Middle frontal gyrus (tissue), 1 donor: ENCODE results near the gene ELP5.
A peak's percentile ranks its signal among the peaks of the same experiment; 100 is the strongest.
"Not testable (repeated sequence)": the region's sequence is repeated elsewhere in the genome, so short reads cannot be mapped to it uniquely, and the experiment has no call there.

ENCODE experiments used
- DNase-seq: peaks from one replicate; pipeline ENCODE4 v3.0.0-alpha.2; 2015; ENCODE audit warnings: low spot score; ENCODE audit errors: extremely low spot score

The ELP5 gene

DNA sequence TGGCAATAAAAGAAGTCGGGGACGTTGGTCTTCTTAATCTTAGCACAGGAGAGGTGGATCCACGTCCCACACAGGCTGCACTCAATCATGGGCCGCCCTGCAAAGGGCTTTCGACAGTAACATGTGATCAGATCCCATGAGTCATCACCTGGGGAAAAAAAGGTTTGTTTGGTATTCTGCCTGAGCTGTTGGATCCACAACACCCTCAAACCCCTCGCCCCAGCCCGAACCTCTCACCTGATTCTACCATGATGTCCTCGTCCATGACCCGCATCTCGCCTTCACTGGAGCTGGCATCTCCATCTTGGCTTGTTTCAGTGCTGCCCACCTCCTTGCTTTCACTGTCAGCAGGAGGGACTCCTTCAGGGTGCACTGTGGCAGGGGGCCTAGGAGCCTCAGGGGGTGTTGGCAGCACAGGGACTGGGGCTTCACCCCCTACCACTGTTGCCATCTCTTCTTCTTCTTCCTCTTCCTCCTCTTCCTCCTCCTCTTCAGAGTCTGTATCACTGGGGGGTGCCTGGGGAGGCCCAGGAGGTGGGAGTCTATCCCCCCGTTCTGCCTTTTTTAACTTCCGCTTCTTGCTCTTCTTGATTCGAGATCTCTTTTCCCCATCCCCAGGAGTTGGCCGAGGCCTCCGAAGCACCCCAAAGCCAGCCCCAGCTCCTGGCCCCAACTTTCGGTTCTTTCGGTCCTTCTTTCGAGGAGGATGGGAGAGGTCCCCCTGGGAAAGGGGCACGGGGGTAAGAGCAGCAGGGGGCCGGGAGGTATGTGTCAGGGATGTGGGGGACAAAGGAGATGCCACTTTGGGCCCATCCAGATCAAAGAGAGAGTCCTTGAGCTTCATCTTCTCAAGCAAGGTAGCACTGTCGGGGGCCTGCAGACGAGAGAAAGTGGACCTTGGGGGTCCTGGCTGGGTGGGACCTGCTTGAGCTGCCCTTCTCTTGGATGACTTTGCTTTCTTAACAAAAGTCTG is 16.0 kb upstream of the ELP5 start:
- DNase-seq: no peak

DNA sequence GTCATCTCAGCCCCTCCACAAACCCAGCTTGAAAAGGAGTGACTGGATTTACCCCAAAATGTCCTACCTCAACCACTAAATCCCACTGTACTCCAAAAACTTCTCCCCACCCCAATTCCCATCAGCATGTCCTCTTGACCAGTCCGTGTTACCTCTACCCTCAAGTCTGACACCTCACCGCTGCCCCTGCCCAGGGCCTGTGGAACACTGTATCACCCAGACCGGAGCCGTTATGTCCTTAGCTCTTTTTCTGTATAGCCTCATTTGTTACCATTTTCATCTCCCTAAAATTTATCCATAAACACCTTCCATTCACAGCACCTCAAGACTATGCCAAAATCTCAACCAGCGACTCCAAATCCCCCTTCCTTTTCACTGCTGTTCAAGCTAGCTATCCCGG is 15.2 kb upstream of the ELP5 start:
- DNase-seq: no peak

DNA sequence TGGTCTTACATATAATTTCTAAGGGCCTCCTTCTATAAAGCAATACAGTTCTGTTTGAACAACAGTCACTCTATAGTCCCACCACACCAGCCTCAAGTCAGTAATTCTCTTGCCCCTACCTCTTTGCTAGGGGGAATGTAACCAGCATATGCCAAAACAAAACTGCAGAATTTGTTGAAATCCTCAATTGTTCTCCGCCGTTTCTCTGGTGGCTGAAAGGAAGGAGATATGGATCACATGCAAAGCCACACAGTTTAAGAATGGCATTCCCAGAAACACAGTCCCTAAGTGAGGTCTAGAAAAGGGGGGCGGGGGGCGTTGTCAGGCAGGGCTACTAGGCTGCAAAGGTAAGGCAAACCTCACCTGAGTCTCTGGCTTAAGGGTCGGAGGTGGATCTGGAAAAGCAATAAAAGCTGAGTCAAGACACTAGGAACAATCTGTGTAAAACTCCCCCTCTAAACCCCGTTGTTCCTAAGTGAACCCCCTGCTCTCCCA is 14.7 kb upstream of the ELP5 start:
- no peak for DNase-seq

DNA sequence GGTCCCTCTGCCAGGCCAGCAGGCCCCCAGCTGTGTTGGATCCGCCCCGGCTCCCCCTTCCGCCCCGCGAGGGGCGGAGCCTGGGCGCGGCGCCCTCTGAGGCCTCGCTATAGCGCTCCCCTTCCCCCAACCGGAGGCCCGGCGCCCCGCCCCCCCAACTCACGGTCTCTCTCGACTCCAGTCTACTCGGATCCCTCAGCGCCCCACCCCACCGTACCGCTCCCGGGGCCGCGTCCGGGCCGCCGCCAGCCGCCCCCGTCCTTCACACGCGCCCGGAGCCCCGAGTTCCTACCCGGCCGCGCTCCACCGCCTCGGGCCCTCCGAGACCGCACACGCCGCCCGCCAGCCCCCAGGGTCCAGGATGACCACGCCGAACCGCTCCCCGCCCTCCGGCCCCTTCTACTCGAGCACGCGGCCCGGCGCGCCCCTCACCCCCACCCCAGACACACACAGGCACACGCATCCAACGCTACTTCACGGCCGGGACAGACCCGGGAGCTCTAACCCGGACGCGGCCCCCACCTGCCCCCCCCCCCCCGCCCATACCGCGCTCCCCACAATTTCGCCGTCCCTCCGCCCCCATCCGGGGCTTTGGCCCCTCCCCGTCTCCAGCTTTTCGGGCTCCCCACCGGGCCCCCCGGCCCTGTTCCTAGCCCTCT is 14.1 kb upstream of the ELP5 start:
- no peak for DNase-seq

DNA sequence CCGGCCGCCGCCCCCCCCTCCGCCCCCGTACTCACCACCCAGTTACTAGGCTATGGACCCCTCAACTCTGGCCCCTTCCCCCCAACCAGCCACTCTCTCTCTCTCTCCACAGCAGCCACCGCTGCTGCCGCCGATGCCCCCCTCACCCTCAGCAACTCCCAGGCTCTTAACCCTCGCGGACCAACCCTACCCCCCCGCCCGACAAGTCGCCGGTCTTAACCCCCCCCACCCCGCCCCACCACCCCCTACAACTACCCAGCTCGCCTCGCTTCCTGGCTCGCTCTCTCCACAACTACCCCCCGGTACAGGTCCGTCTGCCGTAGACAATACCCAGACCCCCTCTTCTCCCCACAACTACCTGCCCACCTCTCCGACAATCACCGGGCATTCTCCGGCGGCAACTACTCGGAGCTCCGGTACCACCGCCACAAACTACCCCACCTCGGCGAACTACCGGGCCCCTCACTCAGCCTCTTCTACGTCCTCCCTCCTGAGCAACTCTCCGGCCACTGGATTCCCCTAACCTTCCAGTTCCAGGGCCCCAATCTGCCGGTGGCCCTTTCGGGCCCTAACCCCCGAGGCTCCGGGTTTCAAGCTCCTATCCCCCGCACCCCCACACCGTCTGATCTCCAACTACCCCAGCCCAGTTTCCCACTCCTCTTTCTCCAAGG is 13.5 kb upstream of the ELP5 start:
- DNase-seq: no peak

DNA sequence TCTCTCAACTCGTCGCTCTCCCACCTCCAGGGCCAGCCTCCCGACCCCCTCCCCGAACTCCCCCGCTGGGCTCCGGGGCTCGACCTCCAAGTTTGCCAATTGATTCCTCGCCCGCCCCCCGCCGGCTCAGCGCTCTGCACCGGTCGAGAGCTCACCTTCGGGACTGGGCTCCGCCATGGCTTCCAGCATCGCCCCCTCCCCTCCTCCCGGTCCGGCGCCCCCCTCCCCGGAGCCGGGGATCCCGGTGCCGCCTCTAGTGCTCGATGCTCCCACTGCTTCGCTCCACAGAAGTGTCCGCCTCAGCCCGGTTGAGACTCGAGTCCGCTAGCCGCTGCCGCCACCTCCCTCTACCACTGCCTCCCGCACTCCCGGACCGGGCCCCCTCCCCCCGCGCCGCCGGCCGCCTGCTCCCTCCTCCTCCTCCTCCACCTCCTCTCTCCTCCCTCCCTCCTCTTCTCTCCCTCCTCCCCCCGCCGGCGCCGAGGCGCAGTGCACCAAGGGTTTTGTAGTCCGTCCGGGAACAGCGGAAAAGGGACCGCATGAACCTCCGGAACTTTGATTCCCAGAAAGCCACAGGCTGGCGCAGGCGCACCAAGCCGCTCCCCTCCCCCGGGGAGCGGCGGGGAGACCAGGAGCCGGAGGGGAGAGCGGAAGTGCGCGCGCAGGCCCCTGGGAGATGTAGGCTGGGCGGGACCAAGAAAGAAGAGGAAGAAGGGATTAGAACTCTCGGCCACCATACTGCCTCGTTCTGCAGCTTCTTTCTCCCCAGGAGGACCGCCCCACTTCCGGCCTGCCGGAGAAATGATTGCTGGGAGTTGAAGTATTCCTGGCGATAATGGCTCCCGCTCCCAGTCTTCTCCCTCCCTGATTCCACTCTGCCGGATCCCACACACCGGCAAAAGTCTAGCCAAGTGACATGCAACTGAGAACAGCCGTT is 12.7 kb upstream of the ELP5 start, which contains the start of gene PHF23:
TSS of gene PHF23 (minus strand) at position 367 of the 937 bp plus-strand sequence. CDS start at position 189, 178 bp downstream.
- peak; percentile 99 for DNase-seq

DNA sequence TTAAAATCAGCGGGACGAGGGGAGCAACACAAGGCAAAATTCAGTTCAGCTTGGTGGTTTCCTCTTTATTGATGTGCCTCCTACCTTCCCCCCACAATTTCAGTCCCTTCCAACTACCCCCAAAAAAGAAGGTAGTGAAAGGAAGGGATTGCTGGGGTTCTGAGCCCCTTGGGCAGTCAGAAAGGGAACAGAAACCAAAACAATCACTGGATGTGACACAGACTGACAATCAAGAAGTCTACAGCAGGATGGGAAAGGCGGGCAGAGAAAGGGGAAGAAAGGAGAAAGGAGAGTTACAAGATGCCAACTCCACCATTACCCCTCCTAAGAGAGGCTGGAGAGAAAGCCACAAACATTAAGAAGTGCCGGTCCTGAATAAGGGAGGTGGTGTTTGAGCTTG is 11.6 kb upstream of the ELP5 start:
- DNase-seq: no peak

DNA sequence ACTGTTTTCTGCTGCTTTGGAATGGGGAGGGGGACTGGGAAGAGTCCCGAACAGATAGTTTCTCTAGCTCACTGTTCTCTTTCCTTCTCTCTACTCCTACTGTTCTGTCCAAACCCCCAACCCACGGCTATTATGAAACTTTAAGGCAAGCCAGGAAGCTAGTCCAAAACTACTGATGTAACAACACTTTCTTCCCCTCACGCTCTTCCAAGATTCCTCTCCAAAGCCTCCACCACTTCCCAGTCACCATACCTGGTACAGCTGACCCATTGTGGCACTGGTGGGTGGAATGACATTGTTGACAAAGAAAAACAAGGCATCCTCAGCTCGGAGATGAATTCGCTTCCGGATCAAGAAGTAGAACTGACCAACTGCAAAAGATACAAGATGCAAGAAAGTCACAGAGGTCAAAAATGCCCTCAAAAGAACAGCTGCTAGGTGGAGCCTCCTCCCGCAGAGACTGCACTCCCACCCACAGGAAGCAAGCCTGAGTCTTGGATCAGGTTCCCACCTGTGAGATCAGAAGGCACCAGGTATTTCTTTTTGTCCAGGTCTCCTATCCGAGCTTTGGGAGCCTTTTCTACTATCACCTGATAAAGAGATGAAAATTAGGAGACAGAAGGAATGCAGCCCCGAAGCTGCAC is 10.8 kb upstream of the ELP5 start:
- DNase-seq: no peak

DNA sequence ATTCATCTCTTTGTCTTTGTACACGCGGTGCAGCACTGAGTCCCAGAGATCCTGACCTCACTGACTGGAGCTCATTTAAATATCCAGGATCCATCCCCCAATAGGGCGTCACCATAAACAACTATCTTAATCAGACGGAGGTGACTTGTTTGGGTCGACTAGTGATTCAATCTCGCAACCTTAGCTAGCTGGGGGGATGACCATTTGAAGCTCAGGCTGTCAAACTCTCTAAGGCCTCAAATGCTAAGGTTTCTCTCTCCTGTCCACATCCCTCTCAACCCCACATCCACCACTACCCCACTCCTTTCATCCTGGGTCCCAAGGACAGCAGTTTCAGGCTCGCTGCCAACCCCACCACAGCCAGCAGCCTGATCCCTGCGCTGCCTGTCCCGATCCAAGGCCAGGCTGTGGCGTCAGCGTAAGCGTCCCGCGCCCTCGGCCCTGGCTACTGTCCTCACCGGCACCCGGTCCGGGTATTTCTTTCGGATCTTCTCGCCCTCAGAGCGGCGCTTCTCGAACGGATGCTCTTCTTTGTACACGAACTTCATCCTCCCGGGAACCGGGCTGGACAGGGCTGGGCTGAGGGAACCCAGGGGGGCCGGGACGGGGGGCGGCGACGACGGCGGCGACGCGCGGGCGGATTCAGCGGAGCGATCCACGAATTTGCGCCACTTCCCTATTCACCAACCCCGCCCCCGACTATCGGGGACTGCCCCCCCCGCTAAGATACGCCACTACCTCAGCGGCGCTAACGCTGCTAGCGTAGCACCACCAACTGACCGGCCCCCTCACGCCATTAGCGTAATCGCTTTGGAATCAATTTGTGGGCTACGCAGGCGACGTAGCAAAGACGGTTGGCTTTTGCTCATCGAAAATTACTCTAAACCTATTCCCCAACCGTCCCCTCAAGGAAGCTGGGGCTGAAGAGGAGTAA is 10.0 kb upstream of the ELP5 start, which contains the start of gene GABARAP:
TSS of gene GABARAP (minus strand) at position 667 of the 934 bp plus-strand sequence. CDS start at position 548, 119 bp downstream.
- peak; percentile 93 for DNase-seq

DNA sequence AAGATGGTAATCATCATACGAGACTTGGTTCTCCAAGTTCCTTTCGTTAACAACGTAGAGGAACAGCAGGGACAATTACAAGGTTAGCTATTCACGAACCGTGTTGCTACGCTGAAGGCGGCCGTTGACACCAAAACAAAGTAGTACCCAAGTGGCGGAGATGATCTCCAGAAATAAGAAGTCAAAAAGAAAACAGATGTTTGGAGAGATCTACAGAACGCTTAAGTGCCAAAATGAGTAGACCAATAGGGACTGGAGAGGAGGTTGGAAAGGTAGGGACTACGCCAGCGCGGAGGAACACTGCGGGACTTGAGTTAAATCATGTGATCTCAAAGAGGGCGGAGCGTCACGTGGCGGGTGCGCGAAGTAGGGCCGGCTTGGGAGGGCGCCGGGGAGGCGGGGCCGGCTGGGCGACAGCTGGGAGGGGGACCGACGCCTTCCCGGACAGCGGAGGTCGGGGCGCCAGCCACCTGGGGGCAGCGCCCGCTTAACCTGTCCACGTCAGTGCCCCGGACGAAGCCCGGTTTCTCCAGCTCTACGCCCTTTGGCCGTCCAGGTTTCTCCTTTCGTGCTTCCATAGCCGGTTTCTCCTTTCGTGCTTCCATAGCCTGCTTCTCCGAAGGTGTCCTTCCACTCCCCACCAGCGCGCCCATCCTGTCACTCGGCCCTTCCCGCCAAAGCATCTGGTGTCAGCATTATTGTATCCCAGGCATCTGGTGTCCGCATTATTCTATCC is 9.1 kb upstream of the ELP5 start:
- DNase-seq: peak; percentile 89

DNA sequence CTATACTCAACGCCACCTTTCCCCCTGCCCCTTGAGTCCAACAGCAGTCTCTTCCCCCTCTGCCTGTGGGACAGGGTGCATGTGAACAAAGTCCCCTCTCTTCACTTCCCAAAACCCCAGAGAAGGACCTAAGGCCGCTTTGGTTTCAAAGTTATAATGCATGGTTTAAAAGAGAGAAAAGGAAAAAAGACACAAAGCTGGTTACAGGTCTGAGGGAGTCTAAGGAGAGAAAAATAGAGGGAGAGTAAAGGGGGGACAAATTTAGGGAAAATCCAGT is 8.6 kb upstream of the ELP5 start:
- DNase-seq: no peak

DNA sequence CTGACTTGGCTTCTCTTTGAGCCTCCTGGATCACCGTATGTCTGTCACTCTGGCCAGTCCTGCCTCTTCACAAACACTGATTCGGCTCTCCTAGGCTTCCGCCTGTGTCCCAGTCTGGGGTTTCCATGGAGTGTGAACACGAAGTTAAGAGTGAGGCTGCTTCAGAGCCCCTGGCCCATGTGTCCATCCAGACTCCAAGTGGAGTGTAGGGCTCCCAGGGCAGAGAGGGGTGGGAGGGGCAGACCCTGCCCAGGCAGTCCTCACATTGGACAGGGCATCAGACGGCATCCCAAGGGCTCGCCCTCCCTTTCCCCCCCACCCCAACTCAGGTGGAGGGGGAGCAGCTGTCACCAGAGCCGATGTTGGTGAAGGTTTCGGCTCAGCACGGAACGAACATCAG is 8.2 kb upstream of the ELP5 start:
- not testable (repeated sequence) for DNase-seq

DNA sequence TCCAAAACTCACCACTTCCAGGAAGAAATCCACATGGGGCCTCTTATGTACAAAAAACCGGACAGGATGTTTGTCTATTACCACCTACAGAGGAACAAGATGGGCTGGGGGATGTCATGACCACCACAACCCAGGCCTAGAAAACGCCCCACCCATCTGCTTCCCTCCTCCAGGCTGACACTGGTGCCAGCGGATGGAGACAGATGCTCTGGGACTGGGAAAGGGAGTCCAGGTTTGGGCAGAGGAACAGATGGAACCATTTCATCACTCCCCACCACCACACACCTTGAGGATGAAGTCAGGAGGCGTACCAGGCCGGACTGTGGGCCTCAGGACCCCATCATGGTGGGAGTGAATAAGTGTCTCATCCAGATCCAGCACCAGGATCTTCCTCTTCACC is 5.2 kb upstream of the ELP5 start:
- no peak for DNase-seq

DNA sequence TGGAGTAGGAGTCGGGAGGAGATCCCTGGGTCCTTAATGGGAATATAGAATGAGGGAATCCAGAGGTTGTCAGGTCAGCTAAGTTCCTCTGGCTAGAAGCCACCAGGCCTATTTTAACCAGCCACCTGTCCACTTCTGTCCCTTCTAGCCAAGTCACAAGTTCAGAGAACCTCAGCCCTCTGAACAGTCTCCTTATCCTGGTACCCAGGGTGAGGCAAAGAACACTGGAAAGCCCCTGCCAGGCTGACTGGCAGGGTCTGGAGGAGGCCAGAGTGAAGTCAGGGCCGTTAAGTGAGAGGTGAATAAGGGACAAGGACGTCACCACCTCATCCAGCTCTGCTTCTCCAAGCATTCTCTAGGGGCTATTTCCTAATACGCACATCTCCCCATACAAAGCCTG is 3.2 kb upstream of the ELP5 start:
- no peak for DNase-seq

DNA sequence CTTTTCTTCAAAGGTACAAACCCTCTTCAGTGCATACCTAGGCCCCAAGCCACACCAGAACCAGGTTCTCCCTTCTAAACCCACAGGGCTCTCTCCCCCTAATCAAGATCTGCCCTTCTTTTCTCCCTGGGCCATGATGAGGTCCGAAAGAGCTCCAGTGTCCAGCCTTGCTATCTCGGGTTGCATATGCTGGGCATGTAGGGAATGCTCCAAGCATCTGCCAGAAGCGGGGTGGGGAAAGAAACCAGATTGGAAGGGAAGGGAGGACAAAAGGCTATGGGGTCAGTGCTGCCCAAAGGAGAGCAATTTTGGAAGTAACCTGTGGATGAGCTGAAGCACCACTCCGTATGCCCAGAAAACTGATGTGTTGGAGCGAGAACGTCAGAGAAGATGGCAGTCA is 2.8 kb upstream of the ELP5 start:
- no peak for DNase-seq

DNA sequence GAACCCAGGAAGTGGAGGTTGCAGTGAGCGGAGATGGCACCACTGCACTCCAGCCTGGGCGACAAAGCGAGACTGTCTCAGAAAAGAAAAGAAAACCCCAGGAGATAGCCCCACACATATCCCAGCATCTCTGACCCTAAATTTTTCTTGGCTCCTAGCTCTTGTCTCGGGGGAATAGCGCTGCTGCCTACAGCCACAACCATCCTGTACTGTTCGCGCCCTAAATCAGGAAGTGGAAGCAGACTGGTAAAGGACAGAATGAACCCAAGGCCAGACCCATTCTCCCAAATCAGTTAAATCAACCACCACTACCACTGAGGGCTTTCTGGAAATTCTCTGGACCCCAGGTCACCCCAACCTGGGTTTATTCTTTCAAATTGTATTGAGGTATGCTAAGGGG is 2.2 kb upstream of the ELP5 start:
- DNase-seq: no peak

DNA sequence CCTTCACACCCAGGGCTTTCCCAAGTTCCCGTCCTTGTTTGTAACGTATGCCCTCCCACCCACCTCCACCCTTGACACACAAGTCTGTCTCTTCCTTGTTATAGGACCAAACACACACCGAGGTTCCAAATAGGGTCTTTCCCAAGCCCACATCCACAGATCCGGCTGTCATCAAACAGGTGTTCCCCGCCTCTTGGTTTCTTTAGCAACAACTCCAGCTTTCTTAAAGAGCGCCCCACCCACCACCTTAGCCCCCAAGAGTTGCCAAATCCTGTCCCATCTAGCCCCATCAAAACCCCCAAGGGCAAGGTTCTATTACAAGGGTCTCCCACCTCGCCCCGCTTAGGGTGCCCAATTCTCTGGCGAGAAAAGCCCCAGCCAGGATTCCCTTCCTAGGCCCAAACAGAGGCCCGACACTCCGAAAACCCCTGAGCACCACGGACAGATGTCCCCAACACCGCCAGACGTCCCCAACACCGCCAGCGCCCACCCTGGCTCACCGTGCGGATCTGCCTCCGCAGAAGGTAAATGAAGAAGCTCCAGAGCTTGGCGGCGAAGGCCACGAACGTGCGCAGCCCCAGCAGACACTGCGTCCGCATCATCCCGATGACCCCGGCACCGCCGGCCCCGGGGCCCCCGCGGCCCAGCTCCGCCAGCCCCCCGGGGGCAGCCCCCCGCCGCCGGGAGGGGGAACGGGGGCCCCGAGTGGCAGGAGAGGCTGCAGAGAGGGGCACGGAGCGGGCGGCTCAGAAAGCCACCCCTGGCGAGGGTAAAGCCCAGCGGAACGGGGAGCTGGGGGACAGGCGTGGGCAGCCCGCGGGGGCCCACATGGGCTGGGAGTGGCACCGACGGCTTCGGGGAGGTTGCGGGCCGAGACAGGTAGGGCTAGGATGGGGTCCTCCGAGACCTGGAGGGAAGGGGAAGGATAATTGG is 1.1 kb upstream of the ELP5 start:
- DNase-seq: no peak
